Smooth muscle cell (in vitro differentiated cells): ENCODE results near the gene RPTOR. TPM values are rescaled to one million over a fixed set of nuclear protein-coding genes. Genes with fewer than 3 reads are reported as not detected.

ENCODE experiments used
- DNase-seq: peaks from one replicate; lab custom pipeline; 2025; ENCODE audit not compliant: unreplicated experiment; lab: John Stamatoyannopoulos, UW
- H2AFZ ChIP-seq: fragments of 200-600 bp; sonication (generic); 2 replicates; pipeline ENCODE4 v1.6.0; 2016; ENCODE audit warnings: antibody characterized with exemption, low read depth, mild to moderate bottlenecking
- H3F3A ChIP-seq: fragments of 200-600 bp; sonication (generic); 2 replicates; pipeline ENCODE4 v1.6.0; 2017; ENCODE audit warnings: antibody characterized with exemption, low read depth
- H3K27ac ChIP-seq: fragments of 200-600 bp; sonication (generic); 2 replicates; pipeline ENCODE4 v1.5.1; 2016; ENCODE audit warnings: low read depth, mild to moderate bottlenecking
- H3K27me3 ChIP-seq: fragments of 200-600 bp; sonication (generic); 2 replicates; pipeline ENCODE4 v1.6.1; 2016; ENCODE audit warnings: low read depth, mild to moderate bottlenecking
- H3K36me3 ChIP-seq: fragments of 200-600 bp; sonication (generic); 2 replicates; pipeline ENCODE4 v1.5.1; 2016; ENCODE audit warnings: low read depth
- H3K4me1 ChIP-seq: fragments of 200-600 bp; sonication (generic); 2 replicates; pipeline ENCODE4 v1.5.1; 2016; ENCODE audit warnings: low read depth
- H3K4me2 ChIP-seq: fragments of 200-600 bp; sonication (generic); 2 replicates; pipeline ENCODE4 v1.6.0; 2016; ENCODE audit warnings: mild to moderate bottlenecking
- H3K4me3 ChIP-seq: fragments of 200-600 bp; sonication (generic); 2 replicates; pipeline ENCODE4 v1.5.1; 2016; ENCODE audit warnings: mild to moderate bottlenecking
- H3K79me2 ChIP-seq: fragments of 200-600 bp; sonication (generic); 2 replicates; pipeline ENCODE4 v1.6.0; 2016; ENCODE audit warnings: low read depth, mild to moderate bottlenecking
- H3K9ac ChIP-seq: fragments of 200-600 bp; sonication (generic); 2 replicates; pipeline ENCODE4 v1.6.0; 2016; ENCODE audit warnings: low read depth
- H3K9me3 ChIP-seq: fragments of 200-600 bp; sonication (generic); replicated peaks from 2 replicates; pipeline ENCODE4 v1.5.1; 2016; ENCODE audit warnings: low read depth
- H4K20me1 ChIP-seq: fragments of 200-600 bp; sonication (generic); 2 replicates; pipeline ENCODE4 v1.6.0; 2016; ENCODE audit warnings: low read depth
- WGBS: methylation state at CpG from one replicate; pipeline ENCODE4 v1.1.7; 2016; ENCODE audit warnings: low lambda C conversion rate; 5-methylcytosine and 5-hydroxymethylcytosine counted together
- polyA plus RNA-seq: library from polyadenylated mRNA; unstranded; fragments of >200 nt; fragmentation: Nextera tagmentation; extraction: Ambion mirVana; gene quantifications from 2 replicates; pipeline ENCODE4 v1.2.1, GENCODE V29; 2016
- total RNA-seq: library from RNA; depleted of rRNA; stranded (reverse); fragments of >200 nt; gene quantifications from 2 replicates; pipeline ENCODE4 v1.2.3, GENCODE V29; 2014
- TF ChIP-seq, protein P1 (sequence below): fragments of 200-600 bp; sonication (generic); IDR thresholded peaks from 2 replicates; pipeline ENCODE4 v1.5.1; 2017; ENCODE audit warnings: borderline replicate concordance, mild to moderate bottlenecking, antibody characterized with exemption; ENCODE audit not compliant: insufficient read depth, poor library complexity, severe bottlenecking

The RPTOR gene
- total and polyA plus RNA-seq, 2 experiments from 2014 or later = 10.6 to 12.2 TPM

DNA sequence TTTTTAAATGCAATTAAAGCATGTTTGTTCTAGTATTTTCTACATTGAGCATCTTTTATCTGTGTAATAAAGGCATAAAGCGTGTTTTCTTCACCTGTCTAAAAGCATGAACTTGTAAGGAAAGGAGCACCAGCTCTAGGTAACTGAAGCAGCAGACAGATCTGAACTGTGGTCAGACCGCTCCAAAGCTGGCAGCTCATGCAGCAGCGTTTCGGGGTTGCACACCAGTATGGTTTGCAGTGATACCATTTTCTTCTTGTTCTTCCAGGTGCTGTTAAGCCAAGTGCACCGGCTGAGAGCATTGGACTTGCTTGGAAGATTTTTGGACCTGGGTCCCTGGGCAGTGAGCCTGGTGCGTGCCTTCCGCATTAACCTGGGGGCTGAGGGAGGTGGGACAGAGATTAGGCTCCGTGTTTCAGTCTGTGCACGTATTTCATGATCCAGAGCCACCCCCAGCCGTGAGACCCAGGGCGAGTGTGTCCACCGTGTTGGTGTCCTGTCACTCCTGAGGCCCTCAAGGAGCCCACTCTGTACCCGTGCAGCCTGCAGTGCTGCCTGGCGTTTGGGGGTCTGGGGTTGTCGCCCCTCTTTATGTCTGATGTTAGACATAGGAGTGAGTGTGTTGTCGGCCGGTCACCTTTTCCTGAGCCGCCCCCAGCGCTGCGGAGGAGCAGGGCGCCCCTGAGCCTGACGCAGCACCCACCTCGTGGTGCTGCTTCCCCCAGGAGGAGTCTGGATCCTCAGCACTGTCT is 310.7 kb downstream of the RPTOR start:
- H3K79me2 ChIP-seq = no peaks in the 10 kb centered on the region
- no peaks in the 10 kb centered on the region for H3K36me3 ChIP-seq
- no peaks in the 10 kb centered on the region for H4K20me1 ChIP-seq
- DNase-seq = no peak
- H3K9me3 ChIP-seq = no peaks in the 10 kb centered on the region
- no peak overlapping the region for H3K4me3 ChIP-seq
- peak overlapping the region; percentile 81 for H3K9ac ChIP-seq
- TF ChIP-seq, protein P1, sequence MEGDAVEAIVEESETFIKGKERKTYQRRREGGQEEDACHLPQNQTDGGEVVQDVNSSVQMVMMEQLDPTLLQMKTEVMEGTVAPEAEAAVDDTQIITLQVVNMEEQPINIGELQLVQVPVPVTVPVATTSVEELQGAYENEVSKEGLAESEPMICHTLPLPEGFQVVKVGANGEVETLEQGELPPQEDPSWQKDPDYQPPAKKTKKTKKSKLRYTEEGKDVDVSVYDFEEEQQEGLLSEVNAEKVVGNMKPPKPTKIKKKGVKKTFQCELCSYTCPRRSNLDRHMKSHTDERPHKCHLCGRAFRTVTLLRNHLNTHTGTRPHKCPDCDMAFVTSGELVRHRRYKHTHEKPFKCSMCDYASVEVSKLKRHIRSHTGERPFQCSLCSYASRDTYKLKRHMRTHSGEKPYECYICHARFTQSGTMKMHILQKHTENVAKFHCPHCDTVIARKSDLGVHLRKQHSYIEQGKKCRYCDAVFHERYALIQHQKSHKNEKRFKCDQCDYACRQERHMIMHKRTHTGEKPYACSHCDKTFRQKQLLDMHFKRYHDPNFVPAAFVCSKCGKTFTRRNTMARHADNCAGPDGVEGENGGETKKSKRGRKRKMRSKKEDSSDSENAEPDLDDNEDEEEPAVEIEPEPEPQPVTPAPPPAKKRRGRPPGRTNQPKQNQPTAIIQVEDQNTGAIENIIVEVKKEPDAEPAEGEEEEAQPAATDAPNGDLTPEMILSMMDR = no peak
- no peaks in the 10 kb centered on the region for H3F3A ChIP-seq
- no peaks in the 10 kb centered on the region for H3K4me1 ChIP-seq
- peak overlapping the region; percentile 99 for H3K27ac ChIP-seq
- H3K27me3 ChIP-seq = no peaks in the 10 kb centered on the region
- H3K4me2 ChIP-seq = peak overlapping the region; percentile 66
- H2AFZ ChIP-seq = no peak overlapping the region
- WGBS = 94% methylated on average over 23 of the region's 23 CpGs

DNA sequence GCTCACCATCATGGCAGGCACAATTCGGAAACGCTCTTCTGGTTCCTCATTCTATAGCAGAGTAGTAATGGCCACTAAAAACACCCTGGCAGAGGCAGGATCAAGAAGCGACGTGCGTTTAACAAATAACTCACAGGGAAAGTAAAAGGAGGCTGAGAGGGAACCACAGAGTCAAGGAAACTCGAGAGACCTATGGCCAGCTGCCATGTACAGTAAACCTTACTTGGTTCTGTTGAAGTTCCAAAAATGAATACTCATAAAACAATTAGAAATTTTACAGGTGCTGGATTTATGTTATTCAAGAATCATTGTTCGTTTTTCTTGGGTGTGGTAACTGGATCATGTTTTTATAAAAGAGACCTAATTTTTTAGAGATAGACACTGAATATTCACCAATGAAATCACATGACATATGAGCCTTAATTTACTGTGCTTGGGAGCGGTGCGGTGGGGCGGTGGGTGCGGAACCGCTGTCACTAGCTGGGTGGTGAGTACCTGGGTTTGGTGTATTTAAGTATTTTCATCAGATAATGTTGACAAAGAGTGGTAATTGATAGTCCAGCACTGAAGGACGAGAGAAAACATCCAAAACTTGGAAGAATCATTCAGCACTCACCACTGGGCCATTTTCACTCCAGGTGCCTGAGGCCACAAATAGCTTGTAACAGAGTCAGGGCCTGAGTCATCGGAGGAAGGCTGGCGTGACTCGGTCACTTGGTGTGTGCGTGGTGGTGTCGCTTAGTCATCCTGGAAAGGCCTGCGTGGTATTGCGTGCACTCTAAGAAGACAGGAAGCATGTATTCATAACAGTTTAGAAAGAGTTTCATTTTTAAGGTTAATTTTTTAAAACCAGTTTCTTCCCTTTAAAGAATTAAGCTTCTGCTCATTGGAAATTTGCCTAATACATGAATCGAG is 311.6 kb downstream of the RPTOR start:
- Histone ChIP-seq H3F3A (no peaks in the 10 kb centered on the region), H3K9ac (peak overlapping the region; percentile 95), H4K20me1 (no peaks in the 10 kb centered on the region), H3K4me3 (no peak overlapping the region), H3K4me2 (peak overlapping the region; percentile 66), H3K36me3 (no peaks in the 10 kb centered on the region), H3K4me1 (no peaks in the 10 kb centered on the region), H3K79me2 (no peaks in the 10 kb centered on the region), H3K9me3 (no peaks in the 10 kb centered on the region), H3K27me3 (no peaks in the 10 kb centered on the region), H3K27ac (peak overlapping the region; percentile 99), H2AFZ (no peak overlapping the region)
- TF ChIP-seq, protein P1 = no peak
- peak; percentile 31 for DNase-seq
- 52% methylated on average over 21 of the region's 21 CpGs for WGBS

DNA sequence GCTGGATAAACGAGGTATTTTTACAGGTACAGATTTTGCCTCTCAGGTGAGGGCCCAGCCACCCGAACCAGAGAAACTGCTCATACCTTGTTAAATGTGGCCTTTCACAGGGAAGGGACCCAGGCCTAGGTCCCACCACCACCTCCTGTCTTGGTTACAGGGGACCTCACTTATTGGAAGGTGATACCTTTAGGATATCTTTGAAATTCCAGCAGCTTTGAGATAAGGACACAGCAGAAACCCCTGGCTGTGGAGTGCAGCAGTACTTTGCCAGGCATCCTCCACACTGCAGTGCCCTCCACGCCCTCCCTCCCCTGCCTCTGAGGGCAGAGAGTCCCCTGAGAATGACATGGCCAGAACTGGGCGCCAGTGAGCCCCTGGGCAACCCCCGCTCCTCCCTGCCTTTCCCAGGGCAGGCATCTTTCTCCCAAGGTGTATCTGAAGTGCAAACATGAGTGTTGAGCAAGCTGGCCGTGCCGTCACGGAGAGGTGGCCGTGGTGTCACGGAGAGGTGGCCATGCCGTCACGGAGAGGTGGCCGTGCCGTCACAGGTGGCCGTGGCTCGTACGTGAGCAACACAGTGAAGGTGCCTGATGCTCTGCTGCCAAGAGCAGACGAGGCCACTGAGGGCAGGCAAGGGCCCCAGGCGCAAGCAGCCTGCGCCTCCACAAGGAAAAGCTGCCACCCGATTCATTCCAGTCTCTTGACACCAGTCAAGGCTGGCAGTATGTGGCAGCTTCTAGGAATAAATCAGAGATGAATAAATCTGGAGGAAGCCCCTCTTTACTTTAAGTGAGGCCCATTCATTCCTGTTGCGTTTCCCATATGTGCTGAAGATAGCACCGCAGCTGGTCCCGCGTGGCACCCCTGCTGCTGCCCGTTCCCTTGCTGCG is 312.5 kb downstream of the RPTOR start:
- H3K4me1 ChIP-seq = no peaks in the 10 kb centered on the region
- no peaks in the 10 kb centered on the region for H3K79me2 ChIP-seq
- TF ChIP-seq, protein P1 = no peak
- H4K20me1 ChIP-seq = no peaks in the 10 kb centered on the region
- H3K27ac ChIP-seq = peak overlapping the region; percentile 99
- no peaks in the 10 kb centered on the region for H3K27me3 ChIP-seq
- 96% methylated on average over 27 of the region's 27 CpGs for WGBS
- no peak overlapping the region for H2AFZ ChIP-seq
- H3K4me3 ChIP-seq = no peak overlapping the region
- no peak for DNase-seq
- no peaks in the 10 kb centered on the region for H3K36me3 ChIP-seq
- H3F3A ChIP-seq = no peaks in the 10 kb centered on the region
- H3K9ac ChIP-seq = peak overlapping the region; percentile 95
- peak overlapping the region; percentile 47 for H3K4me2 ChIP-seq
- no peaks in the 10 kb centered on the region for H3K9me3 ChIP-seq
